Activated T-cell treated with anti-CD3 and anti-CD28 coated beads, Interleukin-2, amount 50 U/mL, for 1 hour (primary cell): ENCODE results near the gene ANKS6.

Experiments
- DNase-seq: peaks from one replicate; pipeline ENCODE4 v3.0.0-alpha.2; 2020

The ANKS6 gene

GRCh38 chr9:98771209-98771874 lies 25.0 kb downstream of the ANKS6 start:
- no peak for DNase-seq

- DNase-seq: no peak
Observed at GRCh38 chr9:98770717-98771116, 25.6 kb downstream of the ANKS6 start.

- no peak for DNase-seq
Observed at GRCh38 chr9:98768344-98768743, 28.0 kb downstream of the ANKS6 start.

GRCh38 chr9:98767915-98768314 lies 28.4 kb downstream of the ANKS6 start:
- DNase-seq: no peak

- no peak for DNase-seq
Observed at GRCh38 chr9:98767196-98767595, 29.2 kb downstream of the ANKS6 start.

GRCh38 chr9:98766586-98766985 lies 29.8 kb downstream of the ANKS6 start:
- DNase-seq: no peak

GRCh38 chr9:98765256-98765655 lies 31.1 kb downstream of the ANKS6 start:
- no peak for DNase-seq

- no peak for DNase-seq
Observed at GRCh38 chr9:98763986-98764745, 32.2 kb downstream of the ANKS6 start.

- DNase-seq: no peak
Observed at GRCh38 chr9:98760231-98760630, 36.1 kb downstream of the ANKS6 start.

GRCh38 chr9:98755006-98755618 lies 41.2 kb downstream of the ANKS6 start:
- DNase-seq: no peak

- no peak for DNase-seq
Observed at GRCh38 chr9:98751210-98751609, 45.1 kb downstream of the ANKS6 start.

- no peak for DNase-seq
Observed at GRCh38 chr9:98750364-98751060, 45.8 kb downstream of the ANKS6 start.

- no peak for DNase-seq
Observed at GRCh38 chr9:98747476-98747875, 48.9 kb downstream of the ANKS6 start.

- no peak for DNase-seq
Observed at GRCh38 chr9:98745470-98745869, 50.9 kb downstream of the ANKS6 start.

- DNase-seq: no peak
Observed at GRCh38 chr9:98743818-98744611, 52.3 kb downstream of the ANKS6 start.

GRCh38 chr9:98743329-98743728 lies 53.0 kb downstream of the ANKS6 start:
- DNase-seq: no peak

GRCh38 chr9:98742325-98743280 lies 53.8 kb downstream of the ANKS6 start:
- DNase-seq: no peak

- DNase-seq: no peak
Observed at GRCh38 chr9:98740226-98740881, 56.0 kb downstream of the ANKS6 start.

GRCh38 chr9:98738741-98739140 lies 57.6 kb downstream of the ANKS6 start:
- DNase-seq: no peak

GRCh38 chr9:98736226-98736625 lies 60.1 kb downstream of the ANKS6 start:
- no peak for DNase-seq

GRCh38 chr9:98732801-98733200 lies 63.6 kb downstream of the ANKS6 start:
- no peak for DNase-seq
